TTC549 (cell line): ENCODE data around the gene EIF5B.
"Not testable (repeated sequence)": the region's sequence is repeated elsewhere in the genome, so short reads cannot be mapped to it uniquely, and the experiment has no call there.

Experiments used
- FAIRE-seq: peaks from 2 replicates; lab custom pipeline; 2012; peaks lifted over from hg19 to GRCh38; lab: Jason Lieb, UNC

EIF5B gene

DNA sequence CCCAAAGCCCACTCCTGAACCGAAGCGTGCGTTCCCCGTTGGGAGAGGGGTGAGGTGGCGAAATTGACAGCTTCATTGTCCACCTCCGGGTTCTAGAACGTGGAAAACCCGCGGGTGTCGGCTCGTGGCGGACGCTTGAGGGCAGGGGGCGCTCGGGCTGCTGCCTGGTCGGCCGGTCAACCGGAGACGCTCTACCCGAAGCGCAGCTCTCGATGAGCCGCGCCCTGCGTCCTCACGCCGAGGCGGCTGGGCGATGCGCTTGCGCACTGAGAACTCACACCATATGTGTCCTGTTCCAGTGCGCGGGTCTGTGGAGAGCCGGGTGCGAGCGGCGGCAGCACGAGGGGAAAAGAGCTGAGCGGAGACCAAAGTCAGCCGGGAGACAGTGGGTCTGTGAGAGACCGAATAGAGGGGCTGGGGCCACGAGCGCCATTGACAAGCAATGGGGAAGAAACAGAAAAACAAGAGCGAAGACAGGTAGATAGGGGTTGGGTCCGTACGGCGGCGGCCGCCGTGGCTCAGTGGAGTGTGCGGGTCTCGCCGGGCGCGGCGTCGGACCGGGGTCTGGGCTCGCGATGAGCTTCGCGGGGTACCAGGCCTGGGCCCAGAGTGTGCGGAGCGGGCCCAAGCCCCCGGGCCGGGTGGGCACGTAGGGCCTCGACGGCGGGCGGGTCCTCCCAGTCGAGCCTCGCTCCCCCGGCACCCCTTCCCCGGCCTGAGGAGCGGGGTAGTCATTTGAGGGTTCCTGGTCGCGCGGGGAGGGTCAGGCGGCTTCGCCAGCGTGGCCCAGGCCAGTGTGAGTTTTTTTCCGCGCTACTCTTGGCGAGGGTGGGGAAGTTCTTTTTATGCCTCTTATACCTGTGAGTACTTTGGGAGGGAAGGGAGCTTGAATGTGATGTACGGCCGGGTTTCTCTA lies at the start of gene EIF5B:
EIF5B (plus strand) TSS at position 277 of the 916 bp plus-strand sequence; CDS start at position 443, 166 bp downstream.
- FAIRE-seq: no peak

GRCh38 chr2:99297994-99298393 lies 39.2 kb upstream of the EIF5B start:
- FAIRE-seq: no peak

DNA sequence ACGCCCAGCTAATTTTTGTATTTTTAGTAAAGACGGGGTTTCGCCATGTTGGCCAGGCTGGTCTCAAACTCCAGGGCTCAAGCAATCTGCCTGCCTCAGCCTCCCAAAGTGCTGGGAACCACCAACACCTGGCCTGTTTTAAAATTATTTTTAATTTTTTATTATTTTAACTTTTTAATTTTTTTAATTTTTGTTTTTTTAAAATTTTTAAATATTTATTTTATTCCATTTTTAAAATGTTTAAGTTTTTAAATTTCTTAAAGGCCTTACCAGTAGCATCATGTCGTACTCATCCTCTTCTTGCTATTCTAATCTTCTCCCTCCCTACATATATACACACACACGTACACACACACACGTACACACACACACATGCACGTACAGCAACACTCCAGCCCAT lies 37.6 kb upstream of the EIF5B start:
- no peak for FAIRE-seq

DNA sequence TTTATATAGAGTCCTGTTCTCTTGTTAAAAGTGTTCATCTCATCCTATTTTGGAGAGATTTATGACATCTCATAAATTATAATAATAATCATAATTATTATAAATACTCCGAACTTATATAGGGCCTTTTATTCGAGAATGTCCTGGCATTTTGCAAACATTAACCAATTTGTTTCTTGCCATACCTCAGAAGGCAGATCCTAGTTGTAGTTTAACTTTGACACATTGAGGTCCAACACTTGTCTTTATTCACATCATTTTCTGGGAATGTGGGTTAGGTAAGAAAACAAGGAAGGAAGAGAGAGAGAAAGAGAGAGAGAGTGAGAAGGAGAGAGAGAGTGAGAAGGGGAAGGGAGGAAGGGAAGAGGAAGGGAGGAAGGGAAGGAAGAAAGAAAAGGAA lies 36.1 kb upstream of the EIF5B start, which contains the start of gene LYG1:
LYG1 (minus strand) TSS at position 101 of the 400 bp plus-strand sequence. CDS start 5,527 bp downstream, outside the sequence.
- FAIRE-seq: not testable (repeated sequence)

GRCh38 chr2:99317161-99317872 lies 19.9 kb upstream of the EIF5B start:
- no peak for FAIRE-seq

- FAIRE-seq: not testable (repeated sequence)
Observed at GRCh38 chr2:99317873-99318200, 19.4 kb upstream of the EIF5B start.

- no peak for FAIRE-seq
Observed at GRCh38 chr2:99325384-99325783, 11.8 kb upstream of the EIF5B start.

DNA sequence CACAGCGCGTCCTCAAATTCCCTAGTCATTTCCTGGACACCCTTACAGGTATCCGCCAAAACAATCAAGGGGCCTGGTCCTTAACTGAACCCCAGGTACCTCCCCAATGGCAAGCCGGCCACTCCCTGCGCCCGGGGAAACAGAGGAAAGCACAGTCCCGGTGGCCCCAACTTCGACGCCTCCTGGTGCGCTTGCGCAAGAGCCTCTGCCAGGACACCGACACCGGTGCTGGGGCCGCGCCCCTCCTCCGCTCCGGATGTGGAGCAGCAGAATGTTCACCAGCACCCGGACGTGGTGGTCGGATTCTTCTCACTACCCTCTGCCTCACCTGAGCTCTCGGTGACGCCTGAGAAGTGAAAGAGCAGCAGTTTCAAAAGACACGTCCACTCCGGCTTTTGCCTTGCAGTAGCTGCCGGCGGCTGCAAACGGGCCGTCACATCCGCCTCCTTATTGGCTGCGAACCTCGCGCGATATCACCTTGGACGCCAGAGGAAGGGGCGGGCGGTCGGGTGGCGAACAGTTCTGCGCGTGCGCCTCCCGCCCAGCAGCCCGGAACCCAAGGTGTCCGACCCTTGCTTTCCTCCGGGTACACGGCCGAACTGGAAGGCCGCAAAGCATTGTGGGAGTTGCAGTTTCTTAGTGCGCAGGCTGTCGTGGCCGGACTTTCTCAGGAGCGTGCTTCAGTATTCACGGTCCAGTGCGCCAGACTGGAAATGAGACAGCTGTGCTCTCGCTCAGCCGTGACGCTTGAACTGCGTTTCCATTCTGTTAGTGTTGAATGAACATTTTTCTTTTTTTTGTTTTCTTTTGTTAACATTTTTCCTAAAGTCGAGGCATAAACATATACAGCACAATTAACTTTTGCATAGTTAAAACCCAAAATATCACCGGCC lies 1.0 kb upstream of the EIF5B start, which contains the start of gene TXNDC9:
TXNDC9 (minus strand) TSS at position 423 of the 893 bp plus-strand sequence. CDS start 3,123 bp downstream, outside the sequence.
- FAIRE-seq: peak; percentile 94

DNA sequence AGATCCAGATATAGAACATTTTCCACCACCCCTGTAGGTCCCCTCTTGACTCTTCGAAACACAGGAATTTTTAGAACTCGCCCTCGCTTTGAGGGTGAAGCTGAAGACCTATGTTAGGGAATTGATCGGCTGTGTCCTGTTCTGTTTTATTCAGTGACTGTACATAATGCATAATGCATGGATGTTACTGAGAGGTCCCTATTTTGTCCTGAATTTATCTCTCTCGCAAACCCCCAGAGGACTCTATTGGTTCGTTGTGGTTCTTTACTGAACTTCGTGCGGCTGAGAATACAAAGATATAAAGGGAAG lies 431 bp upstream of the EIF5B start:
- FAIRE-seq: no peak

GRCh38 chr2:99338029-99338585 lies 918 bp downstream of the EIF5B start:
- no peak for FAIRE-seq

DNA sequence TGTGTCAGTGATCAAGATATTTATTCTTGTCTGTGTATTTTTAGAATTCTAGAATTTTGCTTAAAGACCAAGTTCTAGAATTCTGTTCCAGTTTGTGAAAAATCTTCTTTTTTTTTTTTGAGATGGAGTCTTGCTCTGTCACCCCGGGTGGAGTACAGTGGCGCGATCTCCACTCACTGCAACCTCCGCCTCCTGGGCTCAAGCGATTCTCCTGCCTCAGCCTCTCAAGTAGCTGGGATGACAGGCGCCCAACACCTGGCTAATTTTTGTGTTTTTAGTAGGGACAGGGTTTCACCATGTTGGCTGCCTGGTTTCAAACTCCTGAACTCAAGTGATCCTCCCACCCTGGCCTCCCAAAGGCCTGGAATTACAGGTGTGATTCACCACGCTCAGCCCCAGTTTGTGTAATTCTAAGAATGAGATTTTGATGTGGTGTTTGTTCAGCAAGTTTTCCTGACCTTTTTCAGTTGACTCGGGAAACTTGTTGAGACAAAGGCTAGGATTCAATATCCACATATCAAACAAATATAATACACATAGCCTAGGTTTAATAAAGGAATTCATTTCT lies 3.6 kb downstream of the EIF5B start:
- no peak for FAIRE-seq

- no peak for FAIRE-seq
Observed at GRCh38 chr2:99342536-99342935, 5.3 kb downstream of the EIF5B start.

DNA sequence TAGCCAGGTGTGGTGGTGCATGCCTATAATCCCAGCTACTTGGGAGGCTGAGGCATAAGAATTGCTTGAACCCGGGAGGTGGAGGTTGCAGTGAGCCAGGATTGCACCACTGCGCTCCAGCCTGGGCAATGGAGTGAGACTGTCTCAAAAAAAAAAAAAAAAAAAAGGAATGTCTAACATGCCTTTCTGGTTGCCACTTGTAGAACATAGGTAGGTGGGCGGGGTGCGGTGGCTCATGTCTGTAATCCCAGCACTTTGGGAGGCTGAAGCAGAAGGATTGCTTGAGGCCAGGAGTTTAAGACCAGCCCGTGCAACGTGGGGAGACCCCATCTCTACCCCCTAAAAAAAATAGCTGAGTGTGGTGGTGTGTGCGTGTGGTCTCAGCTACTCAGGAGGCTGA lies 8.3 kb downstream of the EIF5B start:
- FAIRE-seq: not testable (repeated sequence)

DNA sequence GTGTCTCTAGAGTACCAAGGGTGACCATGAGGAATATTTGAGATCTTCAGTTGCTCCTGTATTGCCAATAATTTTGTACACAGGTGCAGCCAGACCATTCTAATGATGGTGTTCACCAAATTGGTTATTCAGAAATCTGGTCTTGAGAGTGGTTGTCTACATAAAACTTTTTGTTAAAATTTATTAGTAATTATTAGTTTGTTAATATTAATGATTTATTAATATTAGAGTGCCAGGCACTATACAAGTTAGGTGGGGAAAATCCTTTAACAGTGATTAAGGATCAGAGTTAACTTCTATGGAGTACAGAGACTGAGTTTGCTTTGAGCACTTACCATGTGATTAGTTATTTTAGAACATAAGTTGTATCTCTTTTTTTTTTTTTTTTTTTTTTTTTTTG lies 9.0 kb downstream of the EIF5B start:
- no peak for FAIRE-seq

DNA sequence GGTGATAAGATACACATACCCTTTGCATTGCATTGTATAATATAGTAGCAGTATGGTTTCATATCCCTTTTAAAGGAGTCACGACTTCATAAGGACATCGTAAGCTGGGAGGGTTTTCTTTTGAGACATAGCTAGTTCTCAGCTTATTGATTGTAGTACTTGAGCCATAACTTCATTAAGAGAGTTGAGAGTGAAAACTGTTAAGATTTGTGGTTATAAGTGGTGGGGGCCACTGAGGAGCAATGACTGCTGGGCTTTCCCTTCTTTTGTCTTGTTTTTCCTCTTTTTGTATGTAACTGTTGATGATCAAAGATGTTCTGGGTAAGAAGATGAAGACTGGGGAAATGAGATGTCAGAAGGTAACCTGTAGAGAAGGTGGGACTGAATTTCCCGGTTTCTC lies 11.0 kb downstream of the EIF5B start:
- FAIRE-seq: no peak

DNA sequence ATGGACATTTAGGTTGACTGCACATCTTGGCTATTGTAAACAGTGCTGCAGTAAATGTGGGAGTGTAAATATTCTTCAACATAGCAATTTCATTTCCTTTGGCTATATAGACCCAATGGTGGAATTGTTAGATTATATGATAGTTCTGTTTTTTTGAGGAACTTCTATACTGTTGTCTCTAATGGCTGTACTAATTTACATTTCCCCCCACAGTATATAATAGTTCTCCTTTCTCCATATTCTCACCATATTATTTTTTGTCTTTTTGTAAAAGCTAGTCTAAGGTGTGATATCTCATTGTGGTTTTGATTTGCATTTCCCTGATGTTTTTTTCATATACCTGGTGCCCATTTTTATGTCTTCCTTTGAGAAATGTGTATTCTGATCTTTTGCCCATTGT lies 13.0 kb downstream of the EIF5B start:
- FAIRE-seq: no peak

- FAIRE-seq: no peak
Observed at GRCh38 chr2:99354070-99354469, 16.9 kb downstream of the EIF5B start.

DNA sequence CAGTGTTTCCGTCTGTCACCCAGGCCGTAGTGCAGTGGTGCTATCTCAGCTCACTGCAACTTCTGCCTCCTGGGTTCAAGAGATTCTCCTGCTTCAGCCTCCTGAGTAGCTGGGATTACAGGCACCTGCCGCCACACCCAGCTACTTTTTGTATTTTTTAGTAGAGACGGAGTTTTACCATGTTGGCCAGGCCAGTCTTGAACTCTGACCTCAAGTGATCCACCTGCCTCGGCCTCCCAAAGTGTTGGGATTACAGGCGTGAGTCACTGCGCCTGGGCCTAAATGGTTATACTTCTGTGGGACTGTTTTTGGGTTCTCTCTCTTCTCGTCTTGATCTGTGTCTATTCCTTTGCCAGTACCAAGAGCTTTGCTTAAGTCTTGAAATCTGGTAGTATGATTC lies 17.6 kb downstream of the EIF5B start:
- FAIRE-seq: not testable (repeated sequence)

DNA sequence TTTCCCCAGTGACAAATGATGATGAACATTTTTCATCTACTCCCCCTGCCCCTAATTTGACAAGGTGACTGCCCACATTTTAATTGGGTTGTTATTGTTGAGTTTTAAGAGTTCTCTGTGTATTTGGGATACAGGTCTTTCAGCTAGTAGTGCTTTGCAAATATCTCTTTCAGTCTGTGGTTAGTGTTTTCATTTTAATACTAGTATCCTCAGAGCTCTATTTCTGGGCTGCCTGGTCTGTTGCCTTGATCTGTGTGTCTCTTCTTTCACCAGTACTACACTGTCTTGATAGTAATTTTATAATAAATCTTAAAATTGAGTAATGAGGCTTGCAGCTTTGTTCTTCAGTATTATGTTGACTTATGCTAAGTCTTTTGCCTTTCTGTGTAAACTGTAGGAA lies 19.7 kb downstream of the EIF5B start:
- no peak for FAIRE-seq

- no peak for FAIRE-seq
Observed at GRCh38 chr2:99365661-99366060, 28.5 kb downstream of the EIF5B start.

- FAIRE-seq: not testable (repeated sequence)
Observed at GRCh38 chr2:99368854-99369253, 31.7 kb downstream of the EIF5B start.

DNA sequence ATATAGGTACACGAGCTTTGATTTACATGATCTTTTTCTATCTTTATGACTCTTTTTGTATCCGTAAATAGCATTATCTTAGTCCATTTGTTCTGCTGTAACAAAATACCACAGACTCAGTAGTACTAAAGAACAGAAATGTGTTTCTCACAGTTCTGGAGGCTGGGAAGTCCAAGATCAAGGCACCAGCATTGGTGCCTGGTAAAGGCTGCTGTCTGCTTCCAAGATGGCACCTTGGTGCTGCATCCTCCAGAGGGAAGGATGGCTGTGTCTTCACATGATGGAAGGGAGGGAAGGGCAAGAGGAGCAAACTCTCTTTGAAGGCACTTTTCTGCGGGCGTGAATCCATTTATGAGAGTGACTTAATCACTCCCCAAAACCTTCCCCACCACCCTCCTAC lies 36.0 kb downstream of the EIF5B start:
- FAIRE-seq: no peak
